ENCODE measurements around the gene ACVR1C. TPM values are rescaled to one million over a fixed set of nuclear protein-coding genes. Genes with fewer than 3 reads are reported as not detected.

ACVR1C gene
- total RNA-seq, 1 donor from 2014 or later, result 1.7 TPM

- H3K4me3 ChIP-seq, result no peak overlapping the region
- no peaks in the 10 kb centered on the region for H3K27me3 ChIP-seq (ENCODE audit: low read depth)
- intact Hi-C loops (cut with DNase I), result no loop called here
- H3K9me3 ChIP-seq, result no peaks in the 10 kb centered on the region
- TF ChIP-seq CTCF (IDR thresholded peaks at IDR 0.05), result no peak
- no peak overlapping the region for H3K27ac ChIP-seq
- H3K4me1 ChIP-seq, result peaks cover 6% of the 10 kb centered on the region
- no peak for ATAC-seq
- no peak for DNase-seq
- no peaks in the 10 kb centered on the region for H3K36me3 ChIP-seq
These were observed 151.5 kb downstream of the ACVR1C start for GRCh38 chr2:157476953-157477709.

Other genes with a start within 250 kb of the ACVR1C start
- gene CYTIP, start 184.8 kb downstream of the ACVR1C start, total RNA-seq, result 40.5 TPM
- gene ACVR1, start 247.5 kb upstream of the ACVR1C start, total RNA-seq, result 35.0 TPM